Peyer's patch (tissue), 4 donors: Measurements from ENCODE around the gene MPZ. TPM values are rescaled to one million over a fixed set of nuclear protein-coding genes. Genes with fewer than 3 reads are reported as not detected.

ENCODE experiments used
- DNase-seq, 3 donors: peaks; one replicate each; pipeline ENCODE4 v3.0.0-alpha.2; 2017 to 2019
- H3K27ac ChIP-seq, 4 donors: fragments of 200-600 bp; sonication (generic); one replicate each; pipeline ENCODE4 v1.5.1; 2016 to 2019
- H3K27me3 ChIP-seq, 2 donors: fragments of 200-600 bp; sonication (generic); one replicate each; pipeline ENCODE4 v1.5.1; 2019
- H3K36me3 ChIP-seq, 3 donors: fragments of 200-600 bp; sonication (generic); one replicate each; pipeline ENCODE4 v1.5.1; 2016 to 2019
- H3K4me1 ChIP-seq, 4 donors: fragments of 200-600 bp; sonication (generic); one replicate each; pipeline ENCODE4 v1.5.1; 2016 to 2019
- H3K4me3 ChIP-seq, 4 donors: fragments of 200-600 bp; sonication (generic); 1 replicate in 3 of 4; 2 replicates in 1 of 4; pipeline ENCODE4 v1.5.1; 2016 to 2019; ENCODE audit warnings: mild to moderate bottlenecking in 1 of 4
- H3K9me3 ChIP-seq, 4 donors: fragments of 200-600 bp; sonication (generic); one replicate each; pipeline ENCODE4 v1.5.1; 2016 to 2019; ENCODE audit warnings: mild to moderate bottlenecking in 1 of 4
- CTCF ChIP-seq, 6 experiments: fragments of 450-650 bp in 4 of 6; fragments of 200-600 bp in 2 of 6; sonication (generic) in 1 of 6; IDR thresholded peaks; one replicate each; pipeline ENCODE4 v1.5.1; 2017 to 2019; ENCODE audit warnings: antibody characterized with exemption in 6 of 6, mild to moderate bottlenecking in 3 of 6, moderate library complexity in 1 of 6
- POLR2A ChIP-seq, 2 donors: fragments of 450-650 bp; IDR thresholded peaks; one replicate each; pipeline ENCODE4 v1.5.1; 2017; ENCODE audit warnings: antibody characterized with exemption in 2 of 2, mild to moderate bottlenecking in 2 of 2, moderate library complexity in 2 of 2
- total RNA-seq, 4 donors: library from RNA; depleted of rRNA; stranded (reverse); fragments of >200 nt; gene quantifications; one replicate each; pipeline ENCODE4 v1.1.0, GENCODE V29; 2016

The MPZ gene
- total RNA-seq, 4 donors from 2014 or later: 1.5 to 3.3 (median 2.3) TPM; not detected in 1

DNA sequence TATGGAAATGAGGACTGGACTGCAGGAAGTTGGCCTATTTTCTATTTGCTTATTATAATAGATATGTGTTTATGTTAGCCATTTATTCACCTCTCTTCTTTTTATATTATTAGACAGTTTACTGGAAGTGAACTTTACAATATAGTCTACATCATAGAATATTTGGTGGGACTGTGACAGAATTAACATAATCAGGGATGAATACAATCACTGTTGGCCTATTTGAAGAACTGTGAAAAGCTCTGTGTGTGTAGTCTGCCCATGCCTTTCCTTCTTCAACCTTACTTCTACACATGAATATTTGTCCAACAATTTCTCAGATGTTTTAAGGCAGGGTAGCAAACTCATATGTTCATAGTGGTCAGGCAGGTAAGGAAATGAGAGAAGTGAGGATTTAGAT, 12.4 kb downstream of the MPZ start:
- no peak overlapping the region for H3K4me3 ChIP-seq
- no peak overlapping the region for H3K27ac ChIP-seq
- no peaks in the 10 kb centered on the region for H3K9me3 ChIP-seq
- TF ChIP-seq POLR2A (IDR thresholded peaks at IDR 0.05) (no peak), CTCF (IDR thresholded peaks at IDR 0.05) (no peak)
- H3K27me3 ChIP-seq: no peaks in the 10 kb centered on the region
- no peak for DNase-seq
- H3K36me3 ChIP-seq: no peaks in the 10 kb centered on the region
- H3K4me1 ChIP-seq: no peaks in the 10 kb centered on the region

- Histone ChIP-seq H3K36me3 (no peaks in the 10 kb centered on the region), H3K4me1 (no peaks in the 10 kb centered on the region), H3K9me3 (no peaks in the 10 kb centered on the region), H3K27ac (no peak overlapping the region), H3K4me3 (no peak overlapping the region), H3K27me3 (no peaks in the 10 kb centered on the region)
- no peak for DNase-seq
- TF ChIP-seq POLR2A (IDR thresholded peaks at IDR 0.05) (no peak), CTCF (IDR thresholded peaks at IDR 0.05) (no peak)
Observed at GRCh38 chr1:161290779-161291178, 19.0 kb downstream of the MPZ start.

DNA sequence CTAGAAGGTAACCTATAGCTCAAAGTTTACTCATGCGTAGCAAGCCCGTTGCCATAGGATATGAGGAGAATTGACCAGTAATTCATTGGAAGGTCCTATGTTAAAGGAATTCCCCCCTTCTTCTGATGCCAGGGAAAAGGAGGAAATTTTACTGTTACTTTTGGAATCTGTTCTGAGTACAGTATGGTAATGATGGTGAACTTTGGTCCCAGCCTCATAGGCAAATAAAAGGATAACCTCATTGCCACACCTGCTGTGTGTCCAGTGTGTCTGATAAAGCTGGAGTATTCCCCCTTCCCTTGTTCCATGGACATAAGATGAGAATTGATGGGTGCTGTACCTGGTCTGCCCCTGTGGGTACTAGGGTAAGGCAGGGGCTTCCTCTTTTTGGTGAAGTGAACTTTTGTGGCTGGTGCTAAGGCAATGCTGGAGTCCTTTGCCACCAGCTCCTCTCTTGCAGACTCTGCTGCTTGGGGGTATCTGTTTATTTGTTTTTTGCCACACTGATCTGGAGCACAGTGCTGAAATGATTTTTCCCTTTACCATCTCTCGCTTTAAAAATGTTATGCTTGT, 22.2 kb downstream of the MPZ start:
- no peak for DNase-seq
- Histone ChIP-seq H3K9me3 (no peaks in the 10 kb centered on the region), H3K27me3 (no peaks in the 10 kb centered on the region), H3K4me3 (no peak overlapping the region), H3K36me3 (no peaks in the 10 kb centered on the region), H3K27ac (no peak overlapping the region), H3K4me1 (no peaks in the 10 kb centered on the region)
- no peak for TF ChIP-seq CTCF (IDR thresholded peaks at IDR 0.05)
- no peak for TF ChIP-seq POLR2A (IDR thresholded peaks at IDR 0.05)

- no peaks in the 10 kb centered on the region for H3K4me1 ChIP-seq
- H3K9me3 ChIP-seq: no peaks in the 10 kb centered on the region
- no peak overlapping the region for H3K4me3 ChIP-seq
- no peaks in the 10 kb centered on the region for H3K36me3 ChIP-seq
- no peak for DNase-seq
- H3K27ac ChIP-seq: no peak overlapping the region
- no peaks in the 10 kb centered on the region for H3K27me3 ChIP-seq
- TF ChIP-seq CTCF (IDR thresholded peaks at IDR 0.05) (no peak), POLR2A (IDR thresholded peaks at IDR 0.05) (no peak)
Observed at GRCh38 chr1:161285521-161285920, 24.2 kb downstream of the MPZ start.

- Histone ChIP-seq H3K36me3 (no peaks in the 10 kb centered on the region), H3K4me3 (no peak overlapping the region), H3K27ac (no peak overlapping the region), H3K27me3 (no peaks in the 10 kb centered on the region), H3K4me1 (no peaks in the 10 kb centered on the region), H3K9me3 (no peaks in the 10 kb centered on the region)
- DNase-seq: no peak
- TF ChIP-seq CTCF (IDR thresholded peaks at IDR 0.05) (no peak), POLR2A (IDR thresholded peaks at IDR 0.05) (no peak)
Observed at GRCh38 chr1:161285113-161285512, 24.7 kb downstream of the MPZ start.

DNA sequence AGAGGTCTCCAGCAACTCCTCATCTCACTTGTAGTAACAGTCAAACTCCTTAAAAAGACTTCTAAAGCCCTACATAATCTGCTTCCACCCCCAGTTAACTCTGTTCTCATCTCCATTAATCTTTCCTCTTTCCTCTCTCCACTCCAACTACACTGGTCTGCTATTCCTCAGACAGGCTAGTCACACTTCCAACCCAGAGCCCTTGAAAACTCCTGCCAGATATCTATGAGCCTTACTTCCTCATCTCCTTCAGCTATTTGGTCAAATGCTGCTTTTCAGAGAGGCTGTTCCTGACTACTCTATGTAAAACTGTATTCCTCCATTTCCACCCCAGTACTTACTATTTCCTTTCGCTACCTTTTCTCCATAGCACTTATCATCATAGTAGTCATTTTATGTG, 26.8 kb downstream of the MPZ start:
- Histone ChIP-seq H3K27ac (no peak overlapping the region), H3K9me3 (no peaks in the 10 kb centered on the region), H3K4me3 (no peak overlapping the region), H3K4me1 (no peaks in the 10 kb centered on the region), H3K36me3 (no peaks in the 10 kb centered on the region), H3K27me3 (no peaks in the 10 kb centered on the region)
- DNase-seq: no peak
- TF ChIP-seq CTCF (IDR thresholded peaks at IDR 0.05): no peak
- TF ChIP-seq POLR2A (IDR thresholded peaks at IDR 0.05): no peak
